GM13977 (cell line): ENCODE measurements around the gene PDHX.
"Not testable (repeated sequence)": the region's sequence is repeated elsewhere in the genome, so short reads cannot be mapped to it uniquely, and the experiment has no call there.

Source experiments
- DNase-seq: peaks from one replicate; pipeline ENCODE4 v3.0.0; 2012; ENCODE audit warnings: low spot score
- in situ Hi-C: fragments of 300-500 bp; cut with MboI; formaldehyde crosslinking; loops from one replicate; pipeline ENCODE4 v1.12.0; 2022; ENCODE audit warnings: low sequenced_read_pairs, low pct_unique_long_range_greater_than_20kb, mixed read lengths, inconsistent platforms; ENCODE audit not compliant: unreplicated experiment
- TF ChIP-seq, protein P1 (sequence below): IDR thresholded peaks from 2 replicates; pipeline ENCODE4 v1.5.1; 2012; ENCODE audit warnings: mild to moderate bottlenecking, control low read depth; ENCODE audit not compliant: insufficient read depth; ENCODE audit errors: extremely low read depth, missing control alignments

The PDHX gene

DNA sequence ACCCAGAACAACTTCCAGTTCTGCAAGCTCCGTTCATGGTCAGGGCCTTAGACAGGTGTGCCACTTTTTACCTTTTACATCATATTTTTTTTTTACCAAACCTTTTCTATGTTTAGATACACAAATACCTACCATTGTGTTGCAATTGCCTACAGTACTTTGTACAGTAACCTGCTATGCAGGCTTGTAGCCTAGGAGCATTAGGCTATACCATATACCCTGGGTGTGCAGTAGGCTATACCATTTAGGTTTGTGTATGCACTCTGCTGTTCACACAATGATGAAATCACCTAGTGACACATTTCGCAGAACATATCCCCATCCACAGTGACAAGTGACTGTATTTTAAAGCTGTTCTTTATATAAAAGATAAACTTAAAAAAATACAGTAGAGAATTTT, 29.8 kb upstream of the PDHX start:
- DNase-seq: no peak
- in situ Hi-C loops: no loop called here
- TF ChIP-seq, protein P1, sequence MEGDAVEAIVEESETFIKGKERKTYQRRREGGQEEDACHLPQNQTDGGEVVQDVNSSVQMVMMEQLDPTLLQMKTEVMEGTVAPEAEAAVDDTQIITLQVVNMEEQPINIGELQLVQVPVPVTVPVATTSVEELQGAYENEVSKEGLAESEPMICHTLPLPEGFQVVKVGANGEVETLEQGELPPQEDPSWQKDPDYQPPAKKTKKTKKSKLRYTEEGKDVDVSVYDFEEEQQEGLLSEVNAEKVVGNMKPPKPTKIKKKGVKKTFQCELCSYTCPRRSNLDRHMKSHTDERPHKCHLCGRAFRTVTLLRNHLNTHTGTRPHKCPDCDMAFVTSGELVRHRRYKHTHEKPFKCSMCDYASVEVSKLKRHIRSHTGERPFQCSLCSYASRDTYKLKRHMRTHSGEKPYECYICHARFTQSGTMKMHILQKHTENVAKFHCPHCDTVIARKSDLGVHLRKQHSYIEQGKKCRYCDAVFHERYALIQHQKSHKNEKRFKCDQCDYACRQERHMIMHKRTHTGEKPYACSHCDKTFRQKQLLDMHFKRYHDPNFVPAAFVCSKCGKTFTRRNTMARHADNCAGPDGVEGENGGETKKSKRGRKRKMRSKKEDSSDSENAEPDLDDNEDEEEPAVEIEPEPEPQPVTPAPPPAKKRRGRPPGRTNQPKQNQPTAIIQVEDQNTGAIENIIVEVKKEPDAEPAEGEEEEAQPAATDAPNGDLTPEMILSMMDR: no peak

DNA sequence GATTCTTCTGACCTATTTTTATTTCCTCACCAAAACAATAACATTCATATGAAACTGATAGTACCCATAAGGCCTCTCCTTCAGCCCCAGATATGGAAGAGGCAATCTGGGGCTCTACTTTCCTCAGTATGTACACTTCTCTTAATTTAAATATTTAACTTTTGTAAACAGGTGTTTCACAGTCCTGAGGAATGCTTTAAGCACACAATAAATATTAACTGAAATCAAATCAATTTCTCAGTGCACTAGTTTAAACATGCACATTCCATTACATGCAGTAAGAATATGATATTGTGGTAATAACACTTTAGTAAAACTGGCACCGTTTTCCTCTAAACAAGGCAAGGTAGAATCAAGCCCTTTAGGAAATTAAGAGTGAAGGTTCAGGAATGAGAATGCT, 29.2 kb upstream of the PDHX start:
- DNase-seq: no peak
- TF ChIP-seq, protein P1: no peak
- in situ Hi-C loops: no loop called here

DNA sequence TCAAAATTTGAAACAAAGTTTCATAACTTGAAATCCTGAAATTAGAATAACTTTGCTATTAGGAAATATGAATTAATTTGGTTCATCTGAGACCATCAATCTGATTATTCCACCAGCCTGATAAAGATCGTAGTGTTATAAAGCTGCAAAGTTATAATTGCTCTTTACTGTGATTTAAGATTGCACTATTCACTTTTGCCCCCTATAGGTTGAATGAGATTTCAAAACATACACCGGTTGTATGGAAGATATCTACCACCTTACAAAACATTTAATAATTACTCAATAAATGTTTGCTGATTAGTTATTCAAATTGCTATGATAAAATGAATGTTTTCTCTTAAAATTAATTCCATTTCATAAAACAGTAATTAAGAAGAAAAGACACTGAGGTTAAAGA, 26.3 kb upstream of the PDHX start:
- in situ Hi-C loops: loop anchor here (10.0 kb wide), 1 partner anchor 305 kb away; no protein-coding TSS in a partner anchor
- no peak for DNase-seq
- TF ChIP-seq, protein P1: peak; percentile 38

DNA sequence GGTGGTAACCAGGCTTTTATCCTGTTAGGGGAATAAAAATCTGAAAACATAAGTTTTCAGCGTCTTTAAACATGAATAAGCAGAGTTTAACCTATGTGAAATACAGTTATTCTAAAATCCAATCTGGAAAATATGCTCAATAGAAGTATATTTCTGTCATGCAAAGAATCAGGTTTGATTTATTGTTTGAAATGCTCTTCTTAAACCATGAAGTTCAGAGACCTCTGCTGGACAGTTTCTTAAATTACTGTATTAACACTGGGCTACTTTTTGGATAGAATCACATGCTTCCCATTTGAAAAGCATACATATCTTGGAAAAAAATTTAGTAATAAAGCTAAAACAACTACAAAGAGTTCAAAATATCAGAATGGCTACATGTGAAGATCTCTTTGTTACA, 25.6 kb upstream of the PDHX start:
- in situ Hi-C loops: loop anchor here (10.0 kb wide), 1 partner anchor 306 kb away; no protein-coding TSS in a partner anchor
- DNase-seq: peak; percentile 16
- TF ChIP-seq, protein P1: peak; percentile 52

DNA sequence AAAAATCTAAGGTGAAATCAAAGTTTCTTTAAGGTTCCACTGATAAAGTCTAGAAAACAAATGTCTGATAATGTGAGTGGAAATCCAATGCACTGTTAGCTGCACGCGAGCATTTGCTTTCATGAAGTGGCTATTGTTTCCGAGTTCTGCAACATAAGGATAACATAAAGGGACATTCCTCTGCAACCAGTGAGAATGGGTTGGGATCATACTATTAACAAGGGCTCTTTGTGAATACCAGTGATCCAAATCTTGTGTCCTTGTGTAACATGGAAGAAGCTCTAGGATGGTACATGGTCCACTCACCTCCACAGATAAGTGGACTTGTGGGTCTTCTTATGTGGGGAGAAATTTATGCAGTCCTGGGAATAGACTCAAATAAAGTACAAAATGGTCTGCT, 24.8 kb upstream of the PDHX start:
- in situ Hi-C loops: loop anchor here (10.0 kb wide), 1 partner anchor 307 kb away; no protein-coding TSS in a partner anchor
- DNase-seq: no peak
- TF ChIP-seq, protein P1: no peak

DNA sequence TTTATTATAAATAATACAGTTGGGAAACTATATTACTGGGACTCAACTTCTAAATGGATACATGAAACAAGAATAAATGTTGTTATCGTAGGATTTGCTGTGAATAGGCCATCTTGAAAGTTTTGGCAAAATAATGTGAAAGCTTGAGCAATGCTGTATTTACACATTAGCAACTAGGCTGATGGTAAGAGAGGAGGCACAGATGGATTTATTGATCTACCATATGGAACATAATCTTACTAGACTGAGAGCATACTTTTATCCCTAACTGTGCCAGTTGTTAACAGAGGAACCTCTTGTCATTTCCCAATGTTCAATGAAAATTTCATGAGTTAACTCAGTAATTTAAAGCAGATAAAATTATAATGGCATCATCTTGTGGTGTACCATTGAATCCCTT, 23.0 kb upstream of the PDHX start:
- in situ Hi-C loops: loop anchor here (10.0 kb wide), 1 partner anchor 309 kb away; no protein-coding TSS in a partner anchor
- DNase-seq: no peak

DNA sequence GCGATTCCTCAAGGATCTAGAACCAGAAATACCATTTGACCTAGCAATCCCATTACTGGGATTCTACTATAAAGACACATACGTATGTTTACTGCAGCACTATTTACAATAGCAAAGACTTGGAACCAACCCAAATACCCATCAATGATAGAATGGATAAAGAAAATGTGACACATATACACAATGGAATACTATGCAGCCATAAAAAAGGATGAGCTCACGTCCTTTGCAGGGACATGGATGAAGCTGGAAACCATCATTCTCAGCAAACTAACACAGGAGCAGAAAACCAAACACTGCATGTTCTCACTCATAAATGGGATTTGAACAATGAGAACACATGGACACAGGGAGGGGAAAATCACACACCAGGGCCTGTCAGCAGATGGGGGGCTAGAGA, 20.2 kb upstream of the PDHX start:
- in situ Hi-C loops: loop anchor here (10.0 kb wide), 1 partner anchor 311 kb away; no protein-coding TSS in a partner anchor
- DNase-seq: not testable (repeated sequence)

More for the DNA sequence above, 23.0 kb upstream of the PDHX start:
- TF ChIP-seq, protein P1: no peak
